Measurements from ENCODE around the gene ITGAX.
"Not testable (repeated sequence)": the region's sequence is repeated elsewhere in the genome, so short reads cannot be mapped to it uniquely, and the experiment has no call there.

Gene ITGAX

GRCh38 chr16:31331141-31331764, 23.7 kb upstream of the ITGAX start:
- Histone ChIP-seq H3K27me3 (ENCODE audit: control insufficient read depth, insufficient read depth, low read length) (peaks cover 39% of the 10 kb centered on the region), H3K9me3 (ENCODE audit: control insufficient read depth, insufficient read depth, low read depth, low read length) (no peaks in the 10 kb centered on the region), H3K4me3 (ENCODE audit: low read depth, low read length) (peak overlapping the region; percentile 41), H3K9ac (ENCODE audit: low read length) (no peak overlapping the region), H3K4me1 (ENCODE audit: control insufficient read depth, insufficient read depth, low read length) (peaks cover 13% of the 10 kb centered on the region), H3K36me3 (ENCODE audit: control insufficient read depth, insufficient read depth, low read length) (no peaks in the 10 kb centered on the region), H3K27ac (ENCODE audit: low read depth, low read length) (no peak overlapping the region)

GRCh38 chr16:31331807-31332301, 23.1 kb upstream of the ITGAX start:
- H3K4me3 ChIP-seq (ENCODE audit: low read depth, low read length) = peak overlapping the region; percentile 41
- peaks cover 39% of the 10 kb centered on the region for H3K27me3 ChIP-seq (ENCODE audit: control insufficient read depth, insufficient read depth, low read length)
- H3K36me3 ChIP-seq (ENCODE audit: control insufficient read depth, insufficient read depth, low read length) = no peaks in the 10 kb centered on the region
- no peak overlapping the region for H3K27ac ChIP-seq (ENCODE audit: low read depth, low read length)
- no peaks in the 10 kb centered on the region for H3K9me3 ChIP-seq (ENCODE audit: control insufficient read depth, insufficient read depth, low read depth, low read length)
- no peak overlapping the region for H3K9ac ChIP-seq (ENCODE audit: low read length)
- peaks cover 13% of the 10 kb centered on the region for H3K4me1 ChIP-seq (ENCODE audit: control insufficient read depth, insufficient read depth, low read length)

- peaks cover 39% of the 10 kb centered on the region for H3K27me3 ChIP-seq (ENCODE audit: control insufficient read depth, insufficient read depth, low read length)
- H3K36me3 ChIP-seq (ENCODE audit: control insufficient read depth, insufficient read depth, low read length) = no peaks in the 10 kb centered on the region
- no peak overlapping the region for H3K27ac ChIP-seq (ENCODE audit: low read depth, low read length)
- no peaks in the 10 kb centered on the region for H3K9me3 ChIP-seq (ENCODE audit: control insufficient read depth, insufficient read depth, low read depth, low read length)
- H3K4me3 ChIP-seq (ENCODE audit: low read depth, low read length) = no peak overlapping the region
- H3K4me1 ChIP-seq (ENCODE audit: control insufficient read depth, insufficient read depth, low read length) = peaks cover 13% of the 10 kb centered on the region
- H3K9ac ChIP-seq (ENCODE audit: low read length) = no peak overlapping the region
These were observed 22.4 kb upstream of the ITGAX start for GRCh38 chr16:31332544-31332943.

- Histone ChIP-seq H3K9me3 (ENCODE audit: control insufficient read depth, insufficient read depth, low read depth, low read length) (no peaks in the 10 kb centered on the region), H3K4me3 (ENCODE audit: low read depth, low read length) (no peak overlapping the region), H3K4me1 (ENCODE audit: control insufficient read depth, insufficient read depth, low read length) (peaks cover 9% of the 10 kb centered on the region), H3K27me3 (ENCODE audit: control insufficient read depth, insufficient read depth, low read length) (peaks cover 39% of the 10 kb centered on the region), H3K9ac (ENCODE audit: low read length) (no peak overlapping the region), H3K36me3 (ENCODE audit: control insufficient read depth, insufficient read depth, low read length) (no peaks in the 10 kb centered on the region), H3K27ac (ENCODE audit: low read depth, low read length) (no peak overlapping the region)
These were observed 21.0 kb upstream of the ITGAX start for GRCh38 chr16:31333686-31334649.

GRCh38 chr16:31334934-31335333, 20.0 kb upstream of the ITGAX start:
- peaks cover 29% of the 10 kb centered on the region for H3K27me3 ChIP-seq (ENCODE audit: control insufficient read depth, insufficient read depth, low read length)
- H3K36me3 ChIP-seq (ENCODE audit: control insufficient read depth, insufficient read depth, low read length) = no peaks in the 10 kb centered on the region
- no peak overlapping the region for H3K4me3 ChIP-seq (ENCODE audit: low read depth, low read length)

GRCh38 chr16:31335431-31335830, 19.5 kb upstream of the ITGAX start:
- Histone ChIP-seq H3K9ac (ENCODE audit: low read length) (no peak overlapping the region), H3K4me1 (ENCODE audit: control insufficient read depth, insufficient read depth, low read length) (peaks cover 3% of the 10 kb centered on the region), H3K9me3 (ENCODE audit: control insufficient read depth, insufficient read depth, low read depth, low read length) (no peaks in the 10 kb centered on the region), H3K36me3 (ENCODE audit: control insufficient read depth, insufficient read depth, low read length) (no peaks in the 10 kb centered on the region), H3K27me3 (ENCODE audit: control insufficient read depth, insufficient read depth, low read length) (peaks cover 24% of the 10 kb centered on the region), H3K27ac (ENCODE audit: low read depth, low read length) (no peak overlapping the region), H3K4me3 (ENCODE audit: low read depth, low read length) (no peak overlapping the region)

More at GRCh38 chr16:31334934-31335333, 20.0 kb upstream of the ITGAX start:
- Histone ChIP-seq H3K9ac (ENCODE audit: low read length) (no peak overlapping the region), H3K9me3 (ENCODE audit: control insufficient read depth, insufficient read depth, low read depth, low read length) (no peaks in the 10 kb centered on the region), H3K27ac (ENCODE audit: low read depth, low read length) (no peak overlapping the region), H3K4me1 (ENCODE audit: control insufficient read depth, insufficient read depth, low read length) (peaks cover 8% of the 10 kb centered on the region)

- not testable (repeated sequence) for H3K4me1 ChIP-seq (ENCODE audit: control insufficient read depth, insufficient read depth, low read length); H3K4me3 ChIP-seq (ENCODE audit: low read depth, low read length); H3K9ac ChIP-seq (ENCODE audit: low read length); H3K27ac ChIP-seq (ENCODE audit: low read depth, low read length); H3K36me3 ChIP-seq (ENCODE audit: control insufficient read depth, insufficient read depth, low read length); H3K27me3 ChIP-seq (ENCODE audit: control insufficient read depth, insufficient read depth, low read length); H3K9me3 ChIP-seq (ENCODE audit: control insufficient read depth, insufficient read depth, low read depth, low read length)
These were observed 16.8 kb upstream of the ITGAX start for GRCh38 chr16:31338166-31338685.

GRCh38 chr16:31344712-31345111, 10.3 kb upstream of the ITGAX start:
- Histone ChIP-seq H3K4me1 (ENCODE audit: control insufficient read depth, insufficient read depth, low read length) (no peaks in the 10 kb centered on the region), H3K4me3 (ENCODE audit: low read depth, low read length) (no peak overlapping the region), H3K27ac (ENCODE audit: low read depth, low read length) (no peak overlapping the region), H3K9ac (ENCODE audit: low read length) (no peak overlapping the region), H3K36me3 (ENCODE audit: control insufficient read depth, insufficient read depth, low read length) (no peaks in the 10 kb centered on the region), H3K9me3 (ENCODE audit: control insufficient read depth, insufficient read depth, low read depth, low read length) (no peaks in the 10 kb centered on the region), H3K27me3 (ENCODE audit: control insufficient read depth, insufficient read depth, low read length) (no peaks in the 10 kb centered on the region)

GRCh38 chr16:31347445-31347844, 7.5 kb upstream of the ITGAX start:
- Histone ChIP-seq H3K4me3 (ENCODE audit: low read depth, low read length) (no peak overlapping the region), H3K27me3 (ENCODE audit: control insufficient read depth, insufficient read depth, low read length) (no peaks in the 10 kb centered on the region), H3K36me3 (ENCODE audit: control insufficient read depth, insufficient read depth, low read length) (no peaks in the 10 kb centered on the region), H3K9ac (ENCODE audit: low read length) (no peak overlapping the region), H3K9me3 (ENCODE audit: control insufficient read depth, insufficient read depth, low read depth, low read length) (no peaks in the 10 kb centered on the region; the same call in 1 of the 2 replicates), H3K27ac (ENCODE audit: low read depth, low read length) (no peak overlapping the region), H3K4me1 (ENCODE audit: control insufficient read depth, insufficient read depth, low read length) (no peaks in the 10 kb centered on the region)

GRCh38 chr16:31348579-31348978, 6.4 kb upstream of the ITGAX start:
- no peak overlapping the region for H3K4me3 ChIP-seq (ENCODE audit: low read depth, low read length)
- no peak overlapping the region for H3K9ac ChIP-seq (ENCODE audit: low read length)
- no peak overlapping the region for H3K27ac ChIP-seq (ENCODE audit: low read depth, low read length)
- H3K27me3 ChIP-seq (ENCODE audit: control insufficient read depth, insufficient read depth, low read length) = no peaks in the 10 kb centered on the region
- no peaks in the 10 kb centered on the region; the same call in 1 of the 2 replicates for H3K9me3 ChIP-seq (ENCODE audit: control insufficient read depth, insufficient read depth, low read depth, low read length)
- H3K4me1 ChIP-seq (ENCODE audit: control insufficient read depth, insufficient read depth, low read length) = no peaks in the 10 kb centered on the region
- no peaks in the 10 kb centered on the region for H3K36me3 ChIP-seq (ENCODE audit: control insufficient read depth, insufficient read depth, low read length)
